ENCODE data around the gene OR4C46. TPM values are rescaled to one million over a fixed set of nuclear protein-coding genes. Genes with fewer than 3 reads are reported as not detected.
"Not testable (repeated sequence)": the region's sequence is repeated elsewhere in the genome, so short reads cannot be mapped to it uniquely, and the experiment has no call there.

Gene OR4C46
- total RNA-seq (2021) = not detected in 3 replicates
- Bru-seq, nascent RNA = not detected
- long read RNA-seq, experiment 1 = 0 reads
- long read RNA-seq, experiment 2 = 0 reads
- long read RNA-seq, experiment 3 = 0 reads

DNA sequence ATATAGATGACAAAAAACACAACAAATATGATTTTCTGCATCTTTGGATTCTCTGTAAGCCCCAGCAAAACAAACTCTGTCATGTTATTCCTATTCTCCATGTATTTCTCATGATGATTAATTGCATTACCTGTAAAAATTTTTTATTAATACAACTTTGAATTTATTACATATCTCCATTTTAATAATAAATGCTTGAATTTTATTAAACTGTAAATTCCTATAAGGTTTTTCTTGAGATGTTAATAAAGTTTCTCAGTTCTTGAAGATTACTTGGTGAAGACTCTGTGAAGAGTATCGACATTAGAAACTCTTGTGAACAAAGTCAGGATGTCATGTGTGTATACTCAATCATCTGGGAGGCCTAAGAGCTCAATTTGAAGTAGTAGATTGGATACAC, at the start of gene OR4C46:
OR4C46 (minus strand) TSS at position 101 of the 400 bp plus-strand sequence; CDS start at position 101, 0 bp downstream.
- H3K4me1 Mint-ChIP-seq = no peaks in the 10 kb centered on the region
- ATAC-seq = no peak
- CTCF ChIA-PET = no interaction called here

DNA sequence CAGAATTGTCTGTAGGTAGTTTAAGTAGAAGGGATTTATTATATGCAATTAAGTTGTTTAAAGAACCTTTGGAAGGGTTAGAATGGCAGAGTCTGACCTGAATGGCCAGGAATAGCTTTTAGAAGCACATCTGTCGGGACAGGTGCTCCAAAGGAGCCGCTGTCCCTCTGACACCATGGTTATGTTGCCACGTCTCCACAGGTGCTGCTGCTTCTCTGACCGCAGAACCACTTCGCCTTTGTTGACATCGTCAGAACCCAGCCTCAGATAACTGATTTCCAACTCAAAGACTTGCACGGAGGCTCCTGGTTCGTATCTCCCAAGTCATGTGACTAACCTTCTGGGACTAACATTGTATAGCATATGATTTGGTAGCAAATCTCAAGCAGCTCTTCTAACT, 41.8 kb upstream of the OR4C46 start:
- CTCF ChIA-PET; POLR2A ChIA-PET; H3K4me1 Mint-ChIP-seq; H3K27ac Mint-ChIP-seq; ATAC-seq; H3K4me3 Mint-ChIP-seq; DNase-seq (ENCODE audit: low spot score); H3K27me3 Mint-ChIP-seq (ENCODE audit: low read depth): not testable (repeated sequence)
- peaks cover 71% of the 10 kb centered on the region for H3K9me3 Mint-ChIP-seq
- H3K36me3 Mint-ChIP-seq = peaks cover 59% of the 10 kb centered on the region

More for the DNA sequence above, at the start of gene OR4C46:
- TF ChIP-seq RELA (CRISPR knock-in tag; IDR thresholded peaks at IDR 0.05; ENCODE audit: borderline replicate concordance) = no peak
- TF ChIP-seq KAT7 (CRISPR knock-in tag; IDR thresholded peaks at IDR 0.05; ENCODE audit: borderline replicate concordance) = no peak
- TF ChIP-seq, protein P1, sequence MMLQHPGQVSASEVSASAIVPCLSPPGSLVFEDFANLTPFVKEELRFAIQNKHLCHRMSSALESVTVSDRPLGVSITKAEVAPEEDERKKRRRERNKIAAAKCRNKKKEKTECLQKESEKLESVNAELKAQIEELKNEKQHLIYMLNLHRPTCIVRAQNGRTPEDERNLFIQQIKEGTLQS (CRISPR knock-in tag; conservative IDR thresholded peaks at IDR 0.05) = no peak
- TF ChIP-seq NFYB (CRISPR knock-in tag; conservative IDR thresholded peaks at IDR 0.05; ENCODE audit: low read depth) = no peak
- TF ChIP-seq, protein P2, sequence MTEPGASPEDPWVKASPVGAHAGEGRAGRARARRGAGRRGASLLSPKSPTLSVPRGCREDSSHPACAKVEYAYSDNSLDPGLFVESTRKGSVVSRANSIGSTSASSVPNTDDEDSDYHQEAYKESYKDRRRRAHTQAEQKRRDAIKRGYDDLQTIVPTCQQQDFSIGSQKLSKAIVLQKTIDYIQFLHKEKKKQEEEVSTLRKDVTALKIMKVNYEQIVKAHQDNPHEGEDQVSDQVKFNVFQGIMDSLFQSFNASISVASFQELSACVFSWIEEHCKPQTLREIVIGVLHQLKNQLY (CRISPR knock-in tag; IDR thresholded peaks at IDR 0.05) = no peak
- no peak for TF ChIP-seq ZNF138 (CRISPR knock-in tag; conservative IDR thresholded peaks at IDR 0.05)
- no peak for TF ChIP-seq CBFB (CRISPR knock-in tag; IDR thresholded peaks at IDR 0.05; ENCODE audit: low read depth)
- TF ChIP-seq, protein P3, sequence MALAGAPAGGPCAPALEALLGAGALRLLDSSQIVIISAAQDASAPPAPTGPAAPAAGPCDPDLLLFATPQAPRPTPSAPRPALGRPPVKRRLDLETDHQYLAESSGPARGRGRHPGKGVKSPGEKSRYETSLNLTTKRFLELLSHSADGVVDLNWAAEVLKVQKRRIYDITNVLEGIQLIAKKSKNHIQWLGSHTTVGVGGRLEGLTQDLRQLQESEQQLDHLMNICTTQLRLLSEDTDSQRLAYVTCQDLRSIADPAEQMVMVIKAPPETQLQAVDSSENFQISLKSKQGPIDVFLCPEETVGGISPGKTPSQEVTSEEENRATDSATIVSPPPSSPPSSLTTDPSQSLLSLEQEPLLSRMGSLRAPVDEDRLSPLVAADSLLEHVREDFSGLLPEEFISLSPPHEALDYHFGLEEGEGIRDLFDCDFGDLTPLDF (CRISPR knock-in tag; IDR thresholded peaks at IDR 0.05) = no peak
- TF ChIP-seq ZNF317 (CRISPR knock-in tag; IDR thresholded peaks at IDR 0.05; ENCODE audit: borderline replicate concordance, low read depth) = no peak
- TF ChIP-seq, protein P4, sequence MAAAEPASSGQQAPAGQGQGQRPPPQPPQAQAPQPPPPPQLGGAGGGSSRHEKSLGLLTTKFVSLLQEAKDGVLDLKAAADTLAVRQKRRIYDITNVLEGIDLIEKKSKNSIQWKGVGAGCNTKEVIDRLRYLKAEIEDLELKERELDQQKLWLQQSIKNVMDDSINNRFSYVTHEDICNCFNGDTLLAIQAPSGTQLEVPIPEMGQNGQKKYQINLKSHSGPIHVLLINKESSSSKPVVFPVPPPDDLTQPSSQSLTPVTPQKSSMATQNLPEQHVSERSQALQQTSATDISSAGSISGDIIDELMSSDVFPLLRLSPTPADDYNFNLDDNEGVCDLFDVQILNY (CRISPR knock-in tag; IDR thresholded peaks at IDR 0.05) = no peak
- no peak for TF ChIP-seq CREB1 (CRISPR knock-in tag; IDR thresholded peaks at IDR 0.05)
- H3K9me3 Mint-ChIP-seq = peaks cover 62% of the 10 kb centered on the region
- H3K36me3 Mint-ChIP-seq = peaks cover 58% of the 10 kb centered on the region
- no peak within 1 kb of the TSS for H3K27ac Mint-ChIP-seq
- no peak for DNase-seq (ENCODE audit: low spot score)
- no peak within 1 kb of the TSS for H3K4me3 Mint-ChIP-seq
- POLR2A ChIA-PET = no interaction called here
- peaks cover 7% of the 10 kb centered on the region for H3K27me3 Mint-ChIP-seq (ENCODE audit: low read depth)

DNA sequence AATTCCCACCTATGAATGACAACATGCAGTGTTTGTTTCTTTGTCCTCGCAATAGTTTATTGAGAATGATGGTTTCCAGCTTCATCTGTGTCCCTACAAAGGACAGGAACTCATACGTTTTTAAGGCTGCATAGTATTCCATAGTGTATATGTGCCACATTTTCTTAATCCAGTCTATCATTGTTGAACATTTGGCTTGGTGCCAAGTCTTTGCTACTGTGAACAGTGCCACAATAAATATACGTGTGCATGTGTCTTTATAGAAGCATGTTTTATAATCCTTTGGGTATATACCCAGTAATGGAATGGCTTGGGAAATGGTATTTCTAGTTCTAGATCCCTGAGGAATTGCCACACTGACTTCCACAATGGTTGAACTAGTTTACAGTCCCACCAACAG, 42.4 kb downstream of the OR4C46 start:
- Mint-ChIP-seq H3K9me3 (peaks cover 83% of the 10 kb centered on the region), H3K27me3 (ENCODE audit: low read depth) (peaks cover 20% of the 10 kb centered on the region), H3K36me3 (peaks cover 75% of the 10 kb centered on the region)
- CTCF ChIA-PET; H3K4me1 Mint-ChIP-seq; ATAC-seq; H3K27ac Mint-ChIP-seq; POLR2A ChIA-PET; H3K4me3 Mint-ChIP-seq; DNase-seq (ENCODE audit: low spot score): not testable (repeated sequence)

DNA sequence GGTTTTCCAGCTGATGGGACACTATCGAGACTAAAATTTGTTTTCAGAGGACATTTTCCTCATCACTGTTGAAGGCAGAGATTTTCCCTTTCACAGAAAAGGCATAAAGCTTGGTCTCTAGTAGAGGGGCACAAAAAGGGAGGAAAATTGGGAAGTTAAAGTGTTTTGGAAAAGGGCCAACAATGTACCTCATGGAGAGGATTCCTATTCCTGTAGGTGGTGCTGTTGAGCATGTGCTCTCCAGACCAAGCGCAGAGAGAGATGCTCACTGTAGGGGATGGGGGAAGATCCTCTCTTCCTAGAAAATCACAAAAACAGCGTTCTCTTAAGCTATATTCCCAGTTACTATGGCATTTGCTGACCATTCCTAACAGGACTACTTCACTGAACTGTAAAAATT, 44.9 kb downstream of the OR4C46 start:
- ChIA-PET CTCF (no interaction called here), POLR2A (no interaction called here)
- Mint-ChIP-seq H3K4me3 (no peak overlapping the region), H3K36me3 (peaks cover 67% of the 10 kb centered on the region), H3K9me3 (peaks cover 71% of the 10 kb centered on the region), H3K27ac (no peak overlapping the region), H3K4me1 (no peaks in the 10 kb centered on the region), H3K27me3 (ENCODE audit: low read depth) (peaks cover 10% of the 10 kb centered on the region)
- DNase-seq (ENCODE audit: low spot score) (no peak), ATAC-seq (no peak)
- TF ChIP-seq, protein P5, sequence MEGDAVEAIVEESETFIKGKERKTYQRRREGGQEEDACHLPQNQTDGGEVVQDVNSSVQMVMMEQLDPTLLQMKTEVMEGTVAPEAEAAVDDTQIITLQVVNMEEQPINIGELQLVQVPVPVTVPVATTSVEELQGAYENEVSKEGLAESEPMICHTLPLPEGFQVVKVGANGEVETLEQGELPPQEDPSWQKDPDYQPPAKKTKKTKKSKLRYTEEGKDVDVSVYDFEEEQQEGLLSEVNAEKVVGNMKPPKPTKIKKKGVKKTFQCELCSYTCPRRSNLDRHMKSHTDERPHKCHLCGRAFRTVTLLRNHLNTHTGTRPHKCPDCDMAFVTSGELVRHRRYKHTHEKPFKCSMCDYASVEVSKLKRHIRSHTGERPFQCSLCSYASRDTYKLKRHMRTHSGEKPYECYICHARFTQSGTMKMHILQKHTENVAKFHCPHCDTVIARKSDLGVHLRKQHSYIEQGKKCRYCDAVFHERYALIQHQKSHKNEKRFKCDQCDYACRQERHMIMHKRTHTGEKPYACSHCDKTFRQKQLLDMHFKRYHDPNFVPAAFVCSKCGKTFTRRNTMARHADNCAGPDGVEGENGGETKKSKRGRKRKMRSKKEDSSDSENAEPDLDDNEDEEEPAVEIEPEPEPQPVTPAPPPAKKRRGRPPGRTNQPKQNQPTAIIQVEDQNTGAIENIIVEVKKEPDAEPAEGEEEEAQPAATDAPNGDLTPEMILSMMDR (IDR thresholded peaks at IDR 0.05) = no peak
- TF ChIP-seq ZNF317 (CRISPR knock-in tag; IDR thresholded peaks at IDR 0.05; ENCODE audit: borderline replicate concordance, low read depth) (no peak), FOXJ3 (CRISPR knock-in tag; IDR thresholded peaks at IDR 0.05; ENCODE audit: borderline replicate concordance) (no peak), TP53 (CRISPR knock-in tag; IDR thresholded peaks at IDR 0.05) (no peak), RORB (CRISPR knock-in tag; IDR thresholded peaks at IDR 0.05) (no peak), HMGA2 (CRISPR knock-in tag; IDR thresholded peaks at IDR 0.05) (no peak), GTF2I (CRISPR knock-in tag; conservative IDR thresholded peaks at IDR 0.05) (no peak), JUN (CRISPR knock-in tag; IDR thresholded peaks at IDR 0.05) (no peak), PRRX2 (CRISPR knock-in tag; IDR thresholded peaks at IDR 0.05) (no peak)
- TF ChIP-seq, protein P3 (CRISPR knock-in tag; IDR thresholded peaks at IDR 0.05) = no peak
- TF ChIP-seq, protein P6, sequence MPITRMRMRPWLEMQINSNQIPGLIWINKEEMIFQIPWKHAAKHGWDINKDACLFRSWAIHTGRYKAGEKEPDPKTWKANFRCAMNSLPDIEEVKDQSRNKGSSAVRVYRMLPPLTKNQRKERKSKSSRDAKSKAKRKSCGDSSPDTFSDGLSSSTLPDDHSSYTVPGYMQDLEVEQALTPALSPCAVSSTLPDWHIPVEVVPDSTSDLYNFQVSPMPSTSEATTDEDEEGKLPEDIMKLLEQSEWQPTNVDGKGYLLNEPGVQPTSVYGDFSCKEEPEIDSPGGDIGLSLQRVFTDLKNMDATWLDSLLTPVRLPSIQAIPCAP (CRISPR knock-in tag; IDR thresholded peaks at IDR 0.05) = no peak
- TF ChIP-seq, protein P7, sequence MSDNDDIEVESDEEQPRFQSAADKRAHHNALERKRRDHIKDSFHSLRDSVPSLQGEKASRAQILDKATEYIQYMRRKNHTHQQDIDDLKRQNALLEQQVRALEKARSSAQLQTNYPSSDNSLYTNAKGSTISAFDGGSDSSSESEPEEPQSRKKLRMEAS (CRISPR knock-in tag; IDR thresholded peaks at IDR 0.05) = no peak
- TF ChIP-seq, protein P8, sequence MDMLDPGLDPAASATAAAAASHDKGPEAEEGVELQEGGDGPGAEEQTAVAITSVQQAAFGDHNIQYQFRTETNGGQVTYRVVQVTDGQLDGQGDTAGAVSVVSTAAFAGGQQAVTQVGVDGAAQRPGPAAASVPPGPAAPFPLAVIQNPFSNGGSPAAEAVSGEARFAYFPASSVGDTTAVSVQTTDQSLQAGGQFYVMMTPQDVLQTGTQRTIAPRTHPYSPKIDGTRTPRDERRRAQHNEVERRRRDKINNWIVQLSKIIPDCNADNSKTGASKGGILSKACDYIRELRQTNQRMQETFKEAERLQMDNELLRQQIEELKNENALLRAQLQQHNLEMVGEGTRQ (CRISPR knock-in tag; IDR thresholded peaks at IDR 0.05) = no peak

Measured in WTC11 (cell line).